Testis (tissue), 2 donors: ENCODE data around the gene PTPRK.

ENCODE experiments used
- CTCF ChIP-seq, 3 experiments: fragments of 450-650 bp in 2 of 3; fragments of 200-600 bp in 1 of 3; sonication (generic) in 1 of 3; IDR thresholded peaks; one replicate each; pipeline ENCODE4 v1.5.1; 2016 to 2019; ENCODE audit warnings: antibody characterized with exemption in 3 of 3, mild to moderate bottlenecking in 2 of 3, moderate library complexity in 1 of 3
- POLR2A ChIP-seq: fragments of 450-650 bp; IDR thresholded peaks from one replicate; pipeline ENCODE4 v1.6.1; 2017; ENCODE audit warnings: antibody characterized with exemption, mild to moderate bottlenecking, moderate library complexity

GRCh38 chr6:128276311-128276710 is 244.1 kb downstream of the PTPRK start:
- TF ChIP-seq CTCF (IDR thresholded peaks at IDR 0.05) (no peak), POLR2A (no peak)
